GM23338 (cell line): ENCODE results near the gene GLB1L3. TPM values are rescaled to one million over a fixed set of nuclear protein-coding genes. Genes with fewer than 3 reads are reported as not detected.

Experiments used
- ATAC-seq: fragments of 200-7000 bp; cut with Tn5 transposase; 3 replicates; pipeline ENCODE4 v1.9.1; 2020
- DNase-seq: peaks from one replicate; pipeline ENCODE4 v3.0.0-alpha.2; 2015; ENCODE audit warnings: low spot score
- H2AFZ ChIP-seq: fragments of 200-600 bp; sonication (generic); 2 replicates; pipeline ENCODE4 v1.8.0; 2016; ENCODE audit warnings: antibody characterized with exemption, mild to moderate bottlenecking, moderate library complexity
- H3F3A ChIP-seq: fragments of 200-600 bp; sonication (generic); replicated peaks from 2 replicates; pipeline ENCODE4 v1.8.0; 2017; ENCODE audit warnings: antibody characterized with exemption, mixed run types, low read depth
- H3K27ac ChIP-seq: fragments of 200-600 bp; sonication (generic); 2 replicates; pipeline ENCODE4 v1.6.1; 2016; ENCODE audit warnings: low read depth
- H3K27me3 ChIP-seq: fragments of 200-600 bp; sonication (generic); 2 replicates; pipeline ENCODE4 v1.8.0; 2016; ENCODE audit warnings: mild to moderate bottlenecking, mixed run types, moderate library complexity; ENCODE audit not compliant: insufficient read depth
- H3K36me3 ChIP-seq: fragments of 200-600 bp; sonication (generic); 2 replicates; pipeline ENCODE4 v1.8.0; 2016; ENCODE audit warnings: mild to moderate bottlenecking; ENCODE audit not compliant: insufficient read depth
- H3K4me1 ChIP-seq: fragments of 200-600 bp; sonication (generic); 2 replicates; pipeline ENCODE4 v1.8.0; 2016; ENCODE audit warnings: mild to moderate bottlenecking, moderate library complexity; ENCODE audit not compliant: insufficient read depth
- H3K4me2 ChIP-seq: fragments of 200-600 bp; sonication (generic); 2 replicates; pipeline ENCODE4 v1.7.1; 2017; ENCODE audit warnings: mixed run types
- H3K4me3 ChIP-seq: fragments of 200-600 bp; sonication (generic); 2 replicates; pipeline ENCODE4 v1.6.1; 2016; ENCODE audit warnings: mixed run types
- H3K79me2 ChIP-seq: fragments of 200-600 bp; sonication (generic); replicated peaks from 2 replicates; pipeline ENCODE4 v1.8.0; 2017; ENCODE audit warnings: mild to moderate bottlenecking; ENCODE audit not compliant: insufficient read depth
- H3K9me2 ChIP-seq: fragments of 200-600 bp; sonication (generic); 2 replicates; pipeline ENCODE4 v1.8.0; 2017; ENCODE audit not compliant: insufficient read depth
- H4K20me1 ChIP-seq: fragments of 200-600 bp; sonication (generic); replicated peaks from 2 replicates; pipeline ENCODE4 v1.8.0; 2017; ENCODE audit warnings: mild to moderate bottlenecking; ENCODE audit not compliant: insufficient read depth
- H3K27ac Mint-ChIP-seq: 2 replicates; pipeline ENCODE4 v1.8.0; 2020; ENCODE audit warnings: inconsistent platforms, mild to moderate bottlenecking, moderate library complexity, mixed read lengths
- H3K27me3 Mint-ChIP-seq: 3 replicates; pipeline ENCODE4 v1.8.0; 2022; ENCODE audit warnings: low read depth, mild to moderate bottlenecking, moderate library complexity, mixed read lengths, inconsistent platforms; ENCODE audit not compliant: insufficient read depth, poor library complexity
- H3K36me3 Mint-ChIP-seq: 3 replicates; pipeline ENCODE4 v1.8.0; 2021; ENCODE audit warnings: low read depth, mild to moderate bottlenecking, inconsistent platforms, moderate library complexity, mixed read lengths
- H3K4me1 Mint-ChIP-seq: 3 replicates; pipeline ENCODE4 v1.8.0; 2020; ENCODE audit warnings: mild to moderate bottlenecking, inconsistent platforms, mixed read lengths
- H3K4me3 Mint-ChIP-seq: 3 replicates; pipeline ENCODE4 v1.8.0; 2021; ENCODE audit warnings: moderate library complexity, mild to moderate bottlenecking, inconsistent platforms, mixed read lengths
- H3K9me3 Mint-ChIP-seq: 3 replicates; pipeline ENCODE4 v1.8.0; 2020; ENCODE audit warnings: moderate library complexity, mild to moderate bottlenecking, inconsistent platforms, mixed read lengths
- CREB1 ChIP-seq: fragments of 250-450 bp; sonication (Bioruptor Pico); IDR thresholded peaks from 2 replicates; pipeline ENCODE4 v1.5.0; 2020; ENCODE audit warnings: low read depth, mild to moderate bottlenecking, moderate library complexity
- ETS1 ChIP-seq: IDR thresholded peaks from 2 replicates; pipeline ENCODE4 v1.6.1; 2016; ENCODE audit warnings: antibody characterized with exemption
- EZH2 ChIP-seq: fragments of 200-600 bp; sonication (generic); IDR thresholded peaks from one replicate; pipeline ENCODE4 v1.8.0; 2017; ENCODE audit warnings: antibody characterized with exemption, mild to moderate bottlenecking, low read depth; ENCODE audit not compliant: unreplicated experiment
- EZH2phosphoT487 ChIP-seq: fragments of 200-600 bp; sonication (generic); IDR thresholded peaks from one replicate; pipeline ENCODE4 v1.8.1; 2018; ENCODE audit warnings: antibody characterized with exemption; ENCODE audit not compliant: unreplicated experiment
- JUNB ChIP-seq: IDR thresholded peaks from one replicate; pipeline ENCODE4 v1.6.1; 2016; ENCODE audit warnings: antibody characterized with exemption; ENCODE audit not compliant: unreplicated experiment
- NANOG ChIP-seq: IDR thresholded peaks from 2 replicates; pipeline ENCODE4 v1.6.1; 2016; ENCODE audit warnings: antibody characterized with exemption, borderline replicate concordance
- POLR2AphosphoS5 ChIP-seq: IDR thresholded peaks from 2 replicates; pipeline ENCODE4 v1.6.1; 2016; ENCODE audit warnings: antibody characterized with exemption, low read depth
- REST ChIP-seq: IDR thresholded peaks from one replicate; pipeline ENCODE4 v1.6.1; 2018; ENCODE audit warnings: antibody characterized with exemption; ENCODE audit not compliant: unreplicated experiment
- ZNF114 ChIP-seq: fragments of 250-450 bp; sonication (Bioruptor Pico); IDR thresholded peaks from 2 replicates; pipeline ENCODE4 v1.5.0; 2020; ENCODE audit warnings: mild to moderate bottlenecking, moderate library complexity
- ZNF331 ChIP-seq: fragments of 250-450 bp; sonication (Bioruptor Pico); IDR thresholded peaks from 2 replicates; pipeline ENCODE4 v1.5.0; 2020; ENCODE audit warnings: low read depth, mild to moderate bottlenecking, moderate library complexity
- ZNF462 ChIP-seq: fragments of 250-450 bp; sonication (Bioruptor Pico); IDR thresholded peaks from 2 replicates; pipeline ENCODE4 v1.5.0; 2020; ENCODE audit warnings: mild to moderate bottlenecking, moderate library complexity
- polyA plus RNA-seq: library from polyadenylated mRNA; unstranded; fragments of >200 nt; fragmentation: Nextera tagmentation; extraction: Ambion mirVana; gene quantifications from 2 replicates; pipeline ENCODE4 v1.2.1, GENCODE V29; 2016
- total RNA-seq: library from RNA; depleted of rRNA; stranded (reverse); fragments of >200 nt; shearing (Covaris generic); gene quantifications from 2 replicates; pipeline ENCODE4 v1.2.3, GENCODE V29; 2014

GLB1L3 gene
- total and polyA plus RNA-seq, 2 experiments from 2014 or later = 28.8 to 33.1 TPM

GRCh38 chr11:134267461-134267860 lies 8.7 kb upstream of the GLB1L3 start:
- Mint-ChIP-seq H3K4me3 (no peak overlapping the region), H3K27me3 (peaks cover 15% of the 10 kb centered on the region), H3K36me3 (peaks cover 41% of the 10 kb centered on the region), H3K27ac (peak overlapping the region; percentile 81), H3K9me3 (no peaks in the 10 kb centered on the region), H3K4me1 (peaks cover 71% of the 10 kb centered on the region)
- peaks cover 71% of the 10 kb centered on the region for H3K79me2 ChIP-seq
- no peak overlapping the region for H3K4me3 ChIP-seq
- H3K4me1 ChIP-seq = peaks cover 58% of the 10 kb centered on the region
- 0 out of 2 replicates have a peak, but pooled peaks cover 4% of the 10 kb centered on the region for H4K20me1 ChIP-seq
- no peaks in the 10 kb centered on the region for H3K27me3 ChIP-seq
- peak overlapping the region; percentile 46 for H3K27ac ChIP-seq
- no peaks in the 10 kb centered on the region for H3K9me2 ChIP-seq
- peaks cover 16% of the 10 kb centered on the region for H3K36me3 ChIP-seq
- H3F3A ChIP-seq = 0 out of 2 replicates have a peak, but pooled peaks cover 8% of the 10 kb centered on the region
- no peak overlapping the region for H2AFZ ChIP-seq
- TF ChIP-seq EZH2phosphoT487 (no peak), REST (no peak), ZNF114 (CRISPR knock-in tag) (no peak), POLR2AphosphoS5 (no peak), JUNB (no peak), ETS1 (no peak), EZH2 (no peak), NANOG (no peak), CREB1 (CRISPR knock-in tag) (no peak), ZNF331 (no peak), ZNF462 (CRISPR knock-in tag) (no peak)
- DNase-seq = no peak
- H3K4me2 ChIP-seq = peak overlapping the region; percentile 38
- ATAC-seq = peak; percentile 21
